ENCODE measurements around the gene GLOD5.
A peak's percentile ranks its signal among the peaks of the same experiment; 100 is the strongest.

The GLOD5 gene

GRCh38 chrX:48761674-48762471, at the start of gene GLOD5:
Gene GLOD5 (plus strand): TSS chrX:48761747. CDS start chrX:48761791, 44 bp downstream.
- DNase-seq (ENCODE audit: low read depth) = no peak

- no peak for DNase-seq (ENCODE audit: low read depth)
Observed at GRCh38 chrX:48711929-48712505, 49.5 kb upstream of the GLOD5 start.

- DNase-seq (ENCODE audit: low read depth) = no peak
Observed at GRCh38 chrX:48713847-48714246, 47.7 kb upstream of the GLOD5 start.

GRCh38 chrX:48714573-48714972, 47.0 kb upstream of the GLOD5 start:
- no peak for DNase-seq (ENCODE audit: low read depth)

GRCh38 chrX:48715072-48715471, 46.5 kb upstream of the GLOD5 start:
- no peak for DNase-seq (ENCODE audit: low read depth)

GRCh38 chrX:48715876-48716502, 45.6 kb upstream of the GLOD5 start:
- no peak for DNase-seq (ENCODE audit: low read depth)

GRCh38 chrX:48719958-48720357, 41.6 kb upstream of the GLOD5 start:
- DNase-seq (ENCODE audit: low read depth) = no peak

GRCh38 chrX:48720577-48721250, 40.8 kb upstream of the GLOD5 start:
- no peak for DNase-seq (ENCODE audit: low read depth)

- no peak for DNase-seq (ENCODE audit: low read depth)
Observed at GRCh38 chrX:48721916-48722315, 39.6 kb upstream of the GLOD5 start.

- no peak for DNase-seq (ENCODE audit: low read depth)
Observed at GRCh38 chrX:48726596-48726995, 35.0 kb upstream of the GLOD5 start.

GRCh38 chrX:48728653-48729052, 32.9 kb upstream of the GLOD5 start:
- no peak for DNase-seq (ENCODE audit: low read depth)

GRCh38 chrX:48736303-48736702, 25.2 kb upstream of the GLOD5 start:
- no peak for DNase-seq (ENCODE audit: low read depth)

GRCh38 chrX:48736878-48737212, 24.7 kb upstream of the GLOD5 start:
- DNase-seq (ENCODE audit: low read depth) = no peak

GRCh38 chrX:48737213-48737938, 24.2 kb upstream of the GLOD5 start:
- DNase-seq (ENCODE audit: low read depth) = peak; percentile 55

GRCh38 chrX:48737940-48738339, 23.6 kb upstream of the GLOD5 start:
- DNase-seq (ENCODE audit: low read depth) = no peak

- DNase-seq (ENCODE audit: low read depth) = no peak
Observed at GRCh38 chrX:48741834-48742233, 19.7 kb upstream of the GLOD5 start.

GRCh38 chrX:48745222-48745621, 16.3 kb upstream of the GLOD5 start:
- no peak for DNase-seq (ENCODE audit: low read depth)

- no peak for DNase-seq (ENCODE audit: low read depth)
Observed at GRCh38 chrX:48747415-48748016, 14.0 kb upstream of the GLOD5 start.

- DNase-seq (ENCODE audit: low read depth) = no peak
Observed at GRCh38 chrX:48749182-48749581, 12.4 kb upstream of the GLOD5 start.

GRCh38 chrX:48751343-48751742, 10.2 kb upstream of the GLOD5 start:
- DNase-seq (ENCODE audit: low read depth) = no peak

- no peak for DNase-seq (ENCODE audit: low read depth)
Observed at GRCh38 chrX:48752498-48752897, 9.0 kb upstream of the GLOD5 start.

- DNase-seq (ENCODE audit: low read depth) = no peak
Observed at GRCh38 chrX:48753708-48754228, 7.8 kb upstream of the GLOD5 start.

Data from stimulated activated CD8-positive, alpha-beta memory T cell treated with anti-CD3 and anti-CD28 coated beads, Interleukin-15, amount 100 ng/mL, for 1 hour (primary cell).